Loucy (cell line): Measurements from ENCODE around the gene ASB10.

Experiments
- H2AFZ ChIP-seq: fragments of 200-600 bp; sonication (generic); 2 replicates; pipeline ENCODE4 v1.6.0; 2016; ENCODE audit warnings: antibody characterized with exemption, mild to moderate bottlenecking, low read length, moderate library complexity
- H3F3A ChIP-seq: fragments of 200-600 bp; 2 replicates; pipeline ENCODE4 v1.6.0; 2016; ENCODE audit warnings: antibody characterized with exemption, low read depth, mild to moderate bottlenecking
- H3K27me3 ChIP-seq: fragments of 200-600 bp; sonication (generic); 2 replicates; pipeline ENCODE4 v1.6.1; 2014; ENCODE audit warnings: low read length, mild to moderate bottlenecking; ENCODE audit not compliant: insufficient read depth, poor library complexity, severe bottlenecking
- H3K36me3 ChIP-seq: fragments of 200-600 bp; sonication (generic); 2 replicates; pipeline ENCODE4 v1.6.1; 2016; ENCODE audit warnings: low read length; ENCODE audit not compliant: insufficient read depth
- H3K4me1 ChIP-seq: fragments of 200-600 bp; sonication (generic); 2 replicates; pipeline ENCODE4 v1.5.1; 2014; ENCODE audit warnings: low read length, mild to moderate bottlenecking; ENCODE audit not compliant: insufficient read depth, poor library complexity, severe bottlenecking
- H3K4me2 ChIP-seq: fragments of 200-600 bp; sonication (generic); 2 replicates; pipeline ENCODE4 v1.6.0; 2014; ENCODE audit warnings: antibody characterized with exemption, low read length, low read depth, mild to moderate bottlenecking; ENCODE audit not compliant: poor library complexity, severe bottlenecking
- H3K4me3 ChIP-seq: fragments of 200-600 bp; sonication (generic); 2 replicates; pipeline ENCODE4 v1.5.1; 2014; ENCODE audit warnings: low read length, mild to moderate bottlenecking, mixed read lengths; ENCODE audit not compliant: poor library complexity, severe bottlenecking
- H3K79me2 ChIP-seq: fragments of 200-600 bp; sonication (generic); 2 replicates; pipeline ENCODE4 v1.6.1; 2014; ENCODE audit warnings: low read length; ENCODE audit not compliant: insufficient read depth
- H3K9ac ChIP-seq: fragments of 200-600 bp; sonication (generic); 2 replicates; pipeline ENCODE4 v1.6.0; 2014; ENCODE audit warnings: mild to moderate bottlenecking, low read depth, low read length, moderate library complexity; ENCODE audit not compliant: poor library complexity, severe bottlenecking
- H3K9me2 ChIP-seq: fragments of 200-600 bp; sonication (generic); replicated peaks from 2 replicates; pipeline ENCODE4 v1.6.1; 2016; ENCODE audit warnings: low read depth, low read length, mixed read lengths
- H3K9me3 ChIP-seq: fragments of 200-600 bp; sonication (generic); 2 replicates; pipeline ENCODE4 v1.6.1; 2014; ENCODE audit warnings: mild to moderate bottlenecking, antibody characterized with exemption, low read length, low read depth; ENCODE audit not compliant: insufficient read depth
- H4K20me1 ChIP-seq: fragments of 200-600 bp; sonication (generic); 2 replicates; pipeline ENCODE4 v1.6.0; 2014; ENCODE audit warnings: antibody characterized with exemption, low read length, mild to moderate bottlenecking; ENCODE audit not compliant: insufficient read depth, poor library complexity, severe bottlenecking
- CTCF ChIP-seq: fragments of 200-600 bp; sonication (generic); conservative IDR thresholded peaks from 2 replicates; pipeline ENCODE4 v1.5.1; 2014; ENCODE audit warnings: mild to moderate bottlenecking, antibody characterized with exemption, low read length
- EZH2phosphoT487 ChIP-seq: fragments of 200-600 bp; IDR thresholded peaks from 2 replicates; pipeline ENCODE4 v1.6.1; 2018; ENCODE audit warnings: antibody characterized with exemption, mild to moderate bottlenecking, moderate library complexity, borderline replicate concordance

Gene ASB10

DNA sequence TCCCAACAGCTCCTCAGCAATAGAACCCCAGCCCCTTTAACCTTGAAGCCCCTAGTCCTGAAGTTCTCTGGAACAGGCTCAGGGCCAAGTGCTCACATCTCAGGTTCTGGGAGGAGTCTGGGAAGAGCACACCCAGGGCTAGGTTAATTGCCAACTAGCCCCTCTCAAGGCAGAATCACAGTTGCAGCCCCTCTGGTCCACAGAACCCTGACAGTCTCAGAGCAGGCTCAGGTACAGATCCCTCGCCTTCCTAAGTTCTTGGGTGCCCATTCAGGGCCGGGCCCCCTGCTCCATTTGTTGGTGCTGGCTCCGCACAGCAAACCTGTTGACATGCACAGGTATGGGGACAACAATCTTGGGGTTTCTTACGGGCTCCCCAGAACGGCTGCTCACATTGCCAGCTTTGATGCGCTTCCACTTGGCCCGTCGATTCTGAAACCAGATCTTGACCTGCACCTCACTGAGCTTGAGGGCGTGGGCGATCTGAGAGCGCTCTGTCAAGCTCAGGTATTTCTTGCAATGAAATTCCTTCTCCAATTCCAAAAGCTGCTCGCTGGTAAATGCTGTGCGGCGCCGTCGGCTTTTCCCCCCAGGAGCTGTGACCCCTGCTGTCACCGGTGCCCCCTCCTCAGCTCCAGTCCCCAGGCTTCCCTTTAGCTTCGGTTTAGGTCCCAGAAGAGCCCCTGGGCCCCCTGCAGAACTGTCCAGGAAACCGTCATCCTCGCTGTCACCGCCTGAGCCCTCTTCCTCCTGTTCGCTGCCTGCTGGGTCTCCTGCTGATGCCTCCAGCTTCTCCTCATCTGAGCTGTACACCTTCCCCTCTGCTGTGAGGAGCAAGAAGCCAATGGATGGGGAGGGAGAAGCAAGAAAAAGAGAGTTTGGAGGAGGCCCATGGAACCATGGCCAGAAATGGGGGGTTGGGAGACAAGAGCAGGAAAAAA lies 38.5 kb downstream of the ASB10 start:
- H3K36me3 ChIP-seq, result peaks cover 7% of the 10 kb centered on the region; the same call in 1 of the 2 replicates
- no peaks in the 10 kb centered on the region for H4K20me1 ChIP-seq
- H3K4me1 ChIP-seq, result no peaks in the 10 kb centered on the region
- no peaks in the 10 kb centered on the region for H3K27me3 ChIP-seq
- H2AFZ ChIP-seq, result no peak overlapping the region
- no peak overlapping the region for H3K4me3 ChIP-seq
- no peaks in the 10 kb centered on the region for H3F3A ChIP-seq
- H3K9ac ChIP-seq, result no peak overlapping the region
- H3K9me3 ChIP-seq, result no peaks in the 10 kb centered on the region
- no peak for TF ChIP-seq EZH2phosphoT487
- TF ChIP-seq CTCF, result no peak
- no peaks in the 10 kb centered on the region for H3K79me2 ChIP-seq
- H3K9me2 ChIP-seq, result no peaks in the 10 kb centered on the region
- no peak overlapping the region for H3K4me2 ChIP-seq

DNA sequence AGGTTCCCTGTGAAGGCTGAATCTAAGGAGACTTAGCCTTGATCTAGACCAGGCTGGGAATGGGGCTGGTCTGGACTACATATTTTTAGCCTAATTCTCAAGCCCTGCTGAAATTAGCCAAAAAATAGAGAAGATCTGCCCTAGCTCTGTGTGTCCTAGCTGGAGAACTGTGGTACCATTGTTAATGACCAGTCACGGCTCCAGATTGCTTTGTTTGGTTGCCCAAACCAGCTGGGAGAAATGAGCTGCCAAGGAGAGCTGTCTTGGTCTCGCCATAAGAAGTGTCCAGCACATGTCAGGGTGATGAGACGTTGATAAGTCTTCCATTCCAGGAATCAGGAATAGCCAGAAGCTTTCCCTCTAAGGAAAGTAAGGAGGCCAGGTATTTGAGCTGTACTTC lies 40.3 kb downstream of the ASB10 start:
- TF ChIP-seq CTCF (no peak), EZH2phosphoT487 (no peak)
- H2AFZ ChIP-seq, result no peak overlapping the region
- H3K79me2 ChIP-seq, result no peaks in the 10 kb centered on the region
- H3K9ac ChIP-seq, result no peak overlapping the region
- H3K9me3 ChIP-seq, result no peaks in the 10 kb centered on the region
- H3K36me3 ChIP-seq, result peaks cover 12% of the 10 kb centered on the region; the same call in 1 of the 2 replicates
- H4K20me1 ChIP-seq, result no peaks in the 10 kb centered on the region
- H3K9me2 ChIP-seq, result no peaks in the 10 kb centered on the region
- no peaks in the 10 kb centered on the region for H3K4me1 ChIP-seq
- no peak overlapping the region for H3K4me2 ChIP-seq
- no peaks in the 10 kb centered on the region for H3K27me3 ChIP-seq
- no peak overlapping the region for H3K4me3 ChIP-seq
- no peaks in the 10 kb centered on the region for H3F3A ChIP-seq

DNA sequence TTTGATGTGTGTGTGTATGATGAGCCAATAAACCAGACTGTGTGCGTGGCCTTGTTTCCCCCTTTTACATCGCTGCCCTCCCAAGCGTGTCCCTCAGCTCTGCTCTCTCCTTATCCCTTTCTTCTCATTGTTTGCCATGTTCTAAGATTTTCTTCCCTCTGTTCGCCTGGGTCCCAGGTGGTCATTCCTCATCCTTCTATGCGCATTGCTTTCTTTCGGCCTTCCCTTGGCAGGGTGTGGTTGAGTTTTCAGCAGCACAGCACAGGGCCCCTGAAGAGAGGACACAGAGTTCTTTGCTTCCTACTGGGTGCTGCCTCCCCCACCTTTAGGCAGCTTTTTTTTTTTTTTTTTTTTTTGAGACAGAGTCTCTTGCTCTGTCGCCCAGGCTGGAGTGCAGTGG lies 42.7 kb downstream of the ASB10 start:
- no peak for TF ChIP-seq CTCF
- no peaks in the 10 kb centered on the region for H3F3A ChIP-seq
- H4K20me1 ChIP-seq, result no peaks in the 10 kb centered on the region
- H3K79me2 ChIP-seq, result no peaks in the 10 kb centered on the region
- H3K36me3 ChIP-seq, result peaks cover 12% of the 10 kb centered on the region; the same call in 1 of the 2 replicates
- H3K4me2 ChIP-seq, result no peak overlapping the region
- no peaks in the 10 kb centered on the region for H3K27me3 ChIP-seq
- no peaks in the 10 kb centered on the region for H3K9me2 ChIP-seq
- no peak overlapping the region for H3K9ac ChIP-seq
- no peaks in the 10 kb centered on the region for H3K4me1 ChIP-seq
- no peaks in the 10 kb centered on the region for H3K9me3 ChIP-seq
- no peak overlapping the region for H2AFZ ChIP-seq
- no peak overlapping the region for H3K4me3 ChIP-seq
